Chondrocyte (in vitro differentiated cells): ENCODE results near the gene HMGB1. TPM values are rescaled to one million over a fixed set of nuclear protein-coding genes. Genes with fewer than 3 reads are reported as not detected.

Experiments
- DNase-seq: peaks from one replicate; pipeline ENCODE4 v3.0.0; 2021; ENCODE audit warnings: mixed read lengths, low spot score
- H3K27ac Mint-ChIP-seq: one replicate; pipeline ENCODE4 v1.8.0; 2021; ENCODE audit warnings: mild to moderate bottlenecking, moderate library complexity, mixed read lengths; ENCODE audit not compliant: unreplicated experiment
- H3K27me3 Mint-ChIP-seq: 2 replicates; pipeline ENCODE4 v1.8.0; 2021; ENCODE audit warnings: low read depth, mixed read lengths
- H3K36me3 Mint-ChIP-seq: 2 replicates; pipeline ENCODE4 v1.8.0; 2021; ENCODE audit warnings: low read depth, mixed read lengths
- H3K4me1 Mint-ChIP-seq: 2 replicates; pipeline ENCODE4 v1.8.0; 2021; ENCODE audit warnings: low read depth, mild to moderate bottlenecking, mixed read lengths
- H3K4me3 Mint-ChIP-seq: one replicate; pipeline ENCODE4 v1.8.0; 2021; ENCODE audit warnings: mild to moderate bottlenecking, moderate library complexity, mixed read lengths; ENCODE audit not compliant: unreplicated experiment
- H3K9me3 Mint-ChIP-seq: 2 replicates; pipeline ENCODE4 v1.8.0; 2021; ENCODE audit warnings: low read depth, mixed read lengths
- total RNA-seq: library from RNA; stranded (reverse); gene quantifications from 3 replicates; pipeline ENCODE4 v1.2.1, GENCODE V29; 2021
- TF ChIP-seq, protein P1 (sequence below): fragments of 200-600 bp; sonication (generic); IDR thresholded peaks from 2 replicates; pipeline ENCODE4 v1.5.0; 2021; ENCODE audit warnings: antibody characterized with exemption, mild to moderate bottlenecking, moderate library complexity

The HMGB1 gene
- total RNA-seq, 1 donor from 2014 or later, result 182 TPM

DNA sequence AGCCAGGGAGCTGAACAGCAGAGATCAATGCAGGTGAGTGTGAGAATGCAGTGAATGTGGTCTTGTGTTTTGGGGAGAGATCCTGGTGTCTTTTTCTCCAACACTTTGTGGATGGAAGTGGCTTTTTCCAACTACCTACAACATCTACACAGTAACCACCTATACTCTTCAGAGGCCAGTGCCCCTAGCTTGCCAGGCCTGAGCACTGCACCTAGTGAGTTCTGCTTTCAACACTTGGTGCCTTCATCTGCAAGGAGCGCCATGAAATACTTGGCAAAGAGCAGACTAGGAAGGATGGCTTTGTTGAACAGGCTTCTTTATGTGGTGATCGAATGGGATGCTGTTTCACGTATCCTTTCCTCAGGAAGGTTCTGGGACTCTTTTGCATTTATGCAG, 21.3 kb upstream of the HMGB1 start:
- no peaks in the 10 kb centered on the region for H3K9me3 Mint-ChIP-seq
- TF ChIP-seq, protein P1, sequence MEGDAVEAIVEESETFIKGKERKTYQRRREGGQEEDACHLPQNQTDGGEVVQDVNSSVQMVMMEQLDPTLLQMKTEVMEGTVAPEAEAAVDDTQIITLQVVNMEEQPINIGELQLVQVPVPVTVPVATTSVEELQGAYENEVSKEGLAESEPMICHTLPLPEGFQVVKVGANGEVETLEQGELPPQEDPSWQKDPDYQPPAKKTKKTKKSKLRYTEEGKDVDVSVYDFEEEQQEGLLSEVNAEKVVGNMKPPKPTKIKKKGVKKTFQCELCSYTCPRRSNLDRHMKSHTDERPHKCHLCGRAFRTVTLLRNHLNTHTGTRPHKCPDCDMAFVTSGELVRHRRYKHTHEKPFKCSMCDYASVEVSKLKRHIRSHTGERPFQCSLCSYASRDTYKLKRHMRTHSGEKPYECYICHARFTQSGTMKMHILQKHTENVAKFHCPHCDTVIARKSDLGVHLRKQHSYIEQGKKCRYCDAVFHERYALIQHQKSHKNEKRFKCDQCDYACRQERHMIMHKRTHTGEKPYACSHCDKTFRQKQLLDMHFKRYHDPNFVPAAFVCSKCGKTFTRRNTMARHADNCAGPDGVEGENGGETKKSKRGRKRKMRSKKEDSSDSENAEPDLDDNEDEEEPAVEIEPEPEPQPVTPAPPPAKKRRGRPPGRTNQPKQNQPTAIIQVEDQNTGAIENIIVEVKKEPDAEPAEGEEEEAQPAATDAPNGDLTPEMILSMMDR, result no peak
- no peak overlapping the region for H3K4me3 Mint-ChIP-seq

DNA sequence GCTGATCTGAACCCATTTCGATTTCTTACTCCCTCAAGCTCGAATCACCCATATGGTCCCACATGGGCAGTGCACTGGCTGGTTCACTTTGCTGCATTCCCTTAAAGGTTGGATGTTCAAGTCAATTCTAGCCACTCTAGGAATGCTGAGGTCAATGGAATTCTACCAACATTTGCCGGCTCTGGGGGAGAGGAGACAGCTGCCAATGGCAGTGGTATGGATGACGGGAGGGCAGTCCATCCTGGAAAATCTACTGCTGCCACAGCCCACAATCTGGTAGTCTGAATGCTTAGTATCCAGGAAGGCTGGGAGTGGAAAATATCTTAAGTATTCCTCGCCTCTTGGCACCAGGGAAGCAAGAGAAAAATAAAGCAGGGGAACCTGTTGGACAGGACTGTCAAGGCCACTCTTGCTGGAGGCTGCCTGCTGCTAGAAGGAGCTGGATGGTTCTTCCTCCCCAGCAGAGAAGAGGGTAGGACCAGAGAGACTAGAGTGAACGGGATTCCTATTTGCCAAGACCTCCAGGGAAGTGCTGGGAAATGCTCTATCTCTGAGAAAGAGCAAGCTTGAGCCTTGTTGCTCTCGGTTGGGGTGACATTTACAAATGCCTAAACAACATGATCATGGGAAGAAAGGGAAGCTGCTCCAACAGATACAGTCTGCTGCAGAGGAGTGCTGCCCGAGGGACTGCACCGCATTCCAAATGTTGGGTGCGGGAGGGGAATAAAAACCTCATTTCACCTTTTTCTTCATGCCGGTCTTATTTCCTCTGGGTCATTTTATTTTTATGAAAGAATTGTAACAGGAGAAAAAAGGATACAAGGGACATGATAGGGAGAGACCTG, 20.7 kb upstream of the HMGB1 start:
- TF ChIP-seq, protein P1, result no peak
- Mint-ChIP-seq H3K9me3 (no peaks in the 10 kb centered on the region), H3K27ac (no peak overlapping the region), H3K4me3 (no peak overlapping the region), H3K36me3 (peaks cover 1% of the 10 kb centered on the region), H3K27me3 (no peaks in the 10 kb centered on the region), H3K4me1 (peaks cover 17% of the 10 kb centered on the region)
- DNase-seq, result no peak

More for the DNA sequence above, 21.3 kb upstream of the HMGB1 start:
- Mint-ChIP-seq H3K27ac (no peak overlapping the region), H3K36me3 (peaks cover 1% of the 10 kb centered on the region), H3K27me3 (no peaks in the 10 kb centered on the region), H3K4me1 (peaks cover 17% of the 10 kb centered on the region)
- DNase-seq, result no peak

DNA sequence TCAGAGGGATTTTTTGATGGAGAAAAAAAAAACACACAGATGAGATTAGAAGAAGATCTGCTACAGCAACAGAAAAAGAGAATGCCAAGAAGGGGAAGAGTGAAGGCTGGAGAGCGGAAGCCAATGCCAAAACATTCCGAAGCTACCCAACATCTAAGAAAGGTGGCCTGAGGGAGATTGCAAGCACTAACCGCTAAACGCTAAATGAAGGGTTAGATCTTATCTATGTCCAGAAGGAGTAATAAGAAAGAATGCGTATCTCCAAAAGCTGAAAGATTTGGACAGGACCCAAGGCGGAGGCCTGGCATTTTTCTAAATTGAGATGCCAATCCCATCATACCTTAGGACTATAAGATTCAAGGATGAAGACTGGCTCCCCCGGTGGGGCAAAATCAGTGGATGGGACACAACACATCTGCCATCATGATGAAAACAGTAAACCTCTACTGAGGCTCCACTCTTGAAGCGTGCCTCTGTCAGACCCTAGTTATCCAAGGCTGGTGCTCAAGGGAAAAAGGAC, 15.6 kb upstream of the HMGB1 start:
- TF ChIP-seq, protein P1, result no peak
- Mint-ChIP-seq H3K4me3 (no peak overlapping the region), H3K36me3 (peaks cover 1% of the 10 kb centered on the region), H3K27me3 (no peaks in the 10 kb centered on the region), H3K27ac (no peak overlapping the region), H3K4me1 (no peaks in the 10 kb centered on the region), H3K9me3 (no peaks in the 10 kb centered on the region)
- DNase-seq, result no peak

DNA sequence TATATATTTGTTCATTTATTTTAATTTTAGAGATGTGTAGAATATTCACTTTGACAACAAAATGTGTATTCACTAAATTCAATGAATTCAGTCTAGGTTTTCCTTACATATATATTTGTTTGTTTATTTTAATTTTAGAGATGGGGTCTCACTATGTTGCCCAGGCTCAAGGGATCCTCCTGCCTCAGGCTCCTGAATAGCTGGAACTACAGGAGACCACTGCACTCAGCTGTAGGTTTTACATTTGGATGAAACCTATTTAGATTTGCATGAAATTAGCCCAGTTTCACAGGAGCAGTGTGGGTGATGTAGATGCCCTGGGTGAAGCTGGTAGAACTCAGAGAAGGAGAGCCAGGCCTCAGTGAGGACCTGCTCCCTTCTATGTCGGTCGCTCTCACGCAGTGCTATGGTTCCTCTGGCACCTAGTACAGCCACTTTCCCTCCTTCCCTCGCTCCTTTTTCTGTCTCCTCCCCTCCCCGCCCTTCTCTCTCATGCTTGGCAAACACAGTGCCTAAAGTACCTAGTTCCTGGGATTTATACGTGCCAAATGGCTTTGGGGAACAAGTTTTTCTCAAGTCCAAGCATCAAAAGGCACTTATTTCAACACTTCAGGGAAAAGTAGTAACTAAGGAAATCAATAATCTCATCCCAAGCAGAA, 14.7 kb upstream of the HMGB1 start:
- TF ChIP-seq, protein P1, result no peak
- no peak for DNase-seq
- Mint-ChIP-seq H3K36me3 (peaks cover 1% of the 10 kb centered on the region), H3K27me3 (no peaks in the 10 kb centered on the region), H3K27ac (no peak overlapping the region), H3K4me1 (no peaks in the 10 kb centered on the region), H3K4me3 (no peak overlapping the region), H3K9me3 (no peaks in the 10 kb centered on the region)

DNA sequence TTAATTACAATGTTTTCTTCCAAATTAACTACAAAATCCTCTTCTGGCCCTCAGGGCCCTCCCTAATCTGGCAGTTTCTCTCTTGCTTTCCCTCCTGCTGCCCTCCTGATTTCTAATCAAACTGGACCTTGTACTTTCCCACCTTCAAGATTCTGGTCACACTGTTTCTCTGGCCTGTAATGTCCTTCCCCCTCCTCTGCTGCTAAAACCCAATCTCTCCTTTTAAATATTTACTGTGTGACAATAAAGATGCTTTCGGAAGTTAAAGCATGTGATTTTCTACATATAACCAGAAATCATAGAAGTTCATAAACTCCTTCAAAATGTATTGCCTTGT, 14.1 kb upstream of the HMGB1 start:
- Mint-ChIP-seq H3K27ac (no peak overlapping the region), H3K4me3 (no peak overlapping the region)

More for the DNA sequence above, 14.1 kb upstream of the HMGB1 start:
- Mint-ChIP-seq H3K36me3 (peaks cover 1% of the 10 kb centered on the region), H3K4me1 (no peaks in the 10 kb centered on the region), H3K9me3 (no peaks in the 10 kb centered on the region), H3K27me3 (no peaks in the 10 kb centered on the region)
- TF ChIP-seq, protein P1, result no peak
- no peak for DNase-seq
